ENCODE data around the gene NKRF. TPM values are rescaled to one million over a fixed set of nuclear protein-coding genes. Genes with fewer than 3 reads are reported as not detected.
A peak's percentile ranks its signal among the peaks of the same experiment; 100 is the strongest.

Gene NKRF
- total RNA-seq, 2 donors from 2014 or later, result 3.3 to 4.7 TPM

- TF ChIP-seq CTCF (IDR thresholded peaks at IDR 0.05), result no peak
- H3K4me3 ChIP-seq, result peak within 1 kb of the TSS; percentile 56 to 61
Measured at GRCh38 chrX:119565107-119565663, 41.0 kb downstream of the NKRF start, which contains the start of gene STEEP1. Gene STEEP1 (minus strand): TSS chrX:119565409. CDS start chrX:119565355, 54 bp downstream.

GRCh38 chrX:119552508-119552907 is 53.7 kb downstream of the NKRF start:
- TF ChIP-seq CTCF (IDR thresholded peaks at IDR 0.05), result no peak

More at GRCh38 chrX:119565107-119565663, 41.0 kb downstream of the NKRF start, which contains the start of gene STEEP1:
- Histone ChIP-seq H3K4me1 (peaks cover 0 to 7% of the 10 kb centered on the region in 2 donors), H3K27me3 (no peaks in the 10 kb centered on the region), H3K9me3 (no peaks in the 10 kb centered on the region), H3K36me3 (no peaks in the 10 kb centered on the region), H3K27ac (peak within 1 kb of the TSS; percentile 64 to 70)
- peak; percentile 93 for DNase-seq (ENCODE audit: low spot score)

GRCh38 chrX:119549327-119550016 is 56.8 kb downstream of the NKRF start:
- TF ChIP-seq CTCF (IDR thresholded peaks at IDR 0.05), result no peak
- DNase-seq (ENCODE audit: low spot score), result no peak
- H3K27me3 ChIP-seq, result no peaks in the 10 kb centered on the region
- H3K36me3 ChIP-seq, result no peaks in the 10 kb centered on the region
- no peaks in the 10 kb centered on the region for H3K9me3 ChIP-seq
- H3K4me1 ChIP-seq, result no peaks in the 10 kb centered on the region
- H3K27ac ChIP-seq, result no peak overlapping the region
- no peak overlapping the region for H3K4me3 ChIP-seq

More at GRCh38 chrX:119552508-119552907, 53.7 kb downstream of the NKRF start:
- Histone ChIP-seq H3K27me3 (no peaks in the 10 kb centered on the region), H3K4me1 (no peaks in the 10 kb centered on the region), H3K36me3 (no peaks in the 10 kb centered on the region), H3K27ac (no peak overlapping the region), H3K9me3 (no peaks in the 10 kb centered on the region), H3K4me3 (no peak overlapping the region)
- no peak for DNase-seq (ENCODE audit: low spot score)

- no peak for TF ChIP-seq CTCF (IDR thresholded peaks at IDR 0.05)
- H3K27me3 ChIP-seq, result no peaks in the 10 kb centered on the region
- no peaks in the 10 kb centered on the region for H3K9me3 ChIP-seq
- no peak overlapping the region for H3K4me3 ChIP-seq
- DNase-seq (ENCODE audit: low spot score), result no peak
- H3K4me1 ChIP-seq, result no peaks in the 10 kb centered on the region
- H3K27ac ChIP-seq, result no peak overlapping the region
- no peaks in the 10 kb centered on the region for H3K36me3 ChIP-seq
Measured at GRCh38 chrX:119541188-119541587, 65.0 kb downstream of the NKRF start.

GRCh38 chrX:119539872-119540271 is 66.4 kb downstream of the NKRF start:
- no peak for DNase-seq (ENCODE audit: low spot score)
- Histone ChIP-seq H3K27ac (no peak overlapping the region), H3K4me3 (no peak overlapping the region), H3K36me3 (no peaks in the 10 kb centered on the region), H3K9me3 (no peaks in the 10 kb centered on the region), H3K27me3 (no peaks in the 10 kb centered on the region), H3K4me1 (no peaks in the 10 kb centered on the region)
- TF ChIP-seq CTCF (IDR thresholded peaks at IDR 0.05), result no peak

MicroRNAs within 50 kb of the gene (microRNA counts, 767-probe panel; counts per million panel counts)
- 0 to 1,976 counts per million in 2 donors for microRNA hsa-miR-766-3p

Small RNA genes lying within 50 kb of the gene (microRNA-seq; reads per million reads assigned to microRNA genes)
- 17.0 to 17.7 reads per million in 2 donors for gene MIR766 (ENCODE audit: borderline number of aligned reads in 2 of 2, borderline replicate concordance in 1 of 2)

Other genes with a start within 250 kb of the NKRF start
- gene SLC25A43, start 207.1 kb downstream of the NKRF start, total RNA-seq, result 1 to 10 TPM; 5.6 to 8.1 TPM
- gene SLC25A5, start 138.0 kb downstream of the NKRF start, total RNA-seq, result 100 to 1,000 TPM; 134 to 174 TPM
- 10 to 100 TPM; 17.4 to 17.8 TPM for gene STEEP1, start 41.0 kb downstream of the NKRF start, total RNA-seq
- gene UBE2A, start 31.9 kb downstream of the NKRF start, total RNA-seq, result 10 to 100 TPM; 30.2 to 31.9 TPM
- gene SEPTIN6, start 86.7 kb upstream of the NKRF start, total RNA-seq, result 10 to 100 TPM; 14.1 to 16.4 TPM
- gene SOWAHD, start 152.2 kb upstream of the NKRF start, total RNA-seq, result not detected
- 1,000 to 10,000 TPM; 1,432 to 3,550 TPM for gene RPL39, start 185.2 kb upstream of the NKRF start, total RNA-seq
- gene UPF3B, start 246.5 kb upstream of the NKRF start, total RNA-seq, result 1 to 10 TPM; 1.1 to 2.3 TPM

All from right atrium auricular region (tissue), 2 donors.